Chondrocyte (in vitro differentiated cells): ENCODE results near the gene THRB. TPM values are rescaled to one million over a fixed set of nuclear protein-coding genes. Genes with fewer than 3 reads are reported as not detected.

Experiments used
- DNase-seq: peaks from one replicate; pipeline ENCODE4 v3.0.0; 2021; ENCODE audit warnings: mixed read lengths, low spot score
- H3K27ac Mint-ChIP-seq: one replicate; pipeline ENCODE4 v1.8.0; 2021; ENCODE audit warnings: mild to moderate bottlenecking, moderate library complexity, mixed read lengths; ENCODE audit not compliant: unreplicated experiment
- H3K27me3 Mint-ChIP-seq: 2 replicates; pipeline ENCODE4 v1.8.0; 2021; ENCODE audit warnings: low read depth, mixed read lengths
- H3K36me3 Mint-ChIP-seq: 2 replicates; pipeline ENCODE4 v1.8.0; 2021; ENCODE audit warnings: low read depth, mixed read lengths
- H3K4me1 Mint-ChIP-seq: 2 replicates; pipeline ENCODE4 v1.8.0; 2021; ENCODE audit warnings: low read depth, mild to moderate bottlenecking, mixed read lengths
- H3K4me3 Mint-ChIP-seq: one replicate; pipeline ENCODE4 v1.8.0; 2021; ENCODE audit warnings: mild to moderate bottlenecking, moderate library complexity, mixed read lengths; ENCODE audit not compliant: unreplicated experiment
- H3K9me3 Mint-ChIP-seq: 2 replicates; pipeline ENCODE4 v1.8.0; 2021; ENCODE audit warnings: low read depth, mixed read lengths
- total RNA-seq: library from RNA; stranded (reverse); gene quantifications from 3 replicates; pipeline ENCODE4 v1.2.1, GENCODE V29; 2021
- TF ChIP-seq, protein P1 (sequence below): fragments of 200-600 bp; sonication (generic); IDR thresholded peaks from 2 replicates; pipeline ENCODE4 v1.5.0; 2021; ENCODE audit warnings: antibody characterized with exemption, mild to moderate bottlenecking, moderate library complexity

Gene THRB
- total RNA-seq, 1 donor from 2014 or later, result 3.8 TPM

DNA sequence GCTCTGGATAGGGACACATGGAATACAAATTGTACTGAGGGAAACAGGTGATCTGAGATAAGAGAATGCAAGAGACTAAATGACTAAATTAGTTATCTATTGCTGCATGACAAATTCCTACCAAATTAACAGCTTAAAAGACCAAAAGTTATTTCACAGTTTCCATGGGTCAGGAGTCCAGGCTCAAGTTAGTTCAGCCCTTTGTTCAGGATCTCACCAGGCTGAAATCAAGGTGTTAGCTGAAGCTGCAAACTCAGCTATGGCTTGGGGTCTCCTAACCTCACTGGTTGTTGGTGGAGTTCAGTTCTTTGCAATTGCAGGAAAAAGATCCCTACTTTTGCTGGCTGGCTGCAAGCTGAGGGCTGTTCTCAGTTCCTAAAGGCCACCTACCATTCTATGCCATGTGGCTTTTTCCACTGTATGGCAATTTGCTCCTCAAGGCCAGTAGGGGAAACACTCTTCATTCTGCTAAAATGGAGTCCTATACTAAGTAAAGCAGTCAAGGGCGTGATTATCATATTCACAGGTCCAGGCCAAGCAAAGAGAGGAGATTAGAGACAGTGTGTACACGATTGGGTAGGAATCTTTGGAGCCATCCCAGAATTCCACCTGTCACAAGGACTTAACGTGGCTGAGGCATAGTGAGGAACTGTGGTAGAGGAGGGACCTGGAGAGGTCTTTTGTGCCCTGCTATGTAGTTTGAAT, 53.7 kb downstream of the THRB start:
- no peak for DNase-seq
- H3K27me3 Mint-ChIP-seq, result peaks cover 2% of the 10 kb centered on the region
- no peak overlapping the region for H3K4me3 Mint-ChIP-seq
- H3K36me3 Mint-ChIP-seq, result peaks cover 2% of the 10 kb centered on the region
- TF ChIP-seq, protein P1, sequence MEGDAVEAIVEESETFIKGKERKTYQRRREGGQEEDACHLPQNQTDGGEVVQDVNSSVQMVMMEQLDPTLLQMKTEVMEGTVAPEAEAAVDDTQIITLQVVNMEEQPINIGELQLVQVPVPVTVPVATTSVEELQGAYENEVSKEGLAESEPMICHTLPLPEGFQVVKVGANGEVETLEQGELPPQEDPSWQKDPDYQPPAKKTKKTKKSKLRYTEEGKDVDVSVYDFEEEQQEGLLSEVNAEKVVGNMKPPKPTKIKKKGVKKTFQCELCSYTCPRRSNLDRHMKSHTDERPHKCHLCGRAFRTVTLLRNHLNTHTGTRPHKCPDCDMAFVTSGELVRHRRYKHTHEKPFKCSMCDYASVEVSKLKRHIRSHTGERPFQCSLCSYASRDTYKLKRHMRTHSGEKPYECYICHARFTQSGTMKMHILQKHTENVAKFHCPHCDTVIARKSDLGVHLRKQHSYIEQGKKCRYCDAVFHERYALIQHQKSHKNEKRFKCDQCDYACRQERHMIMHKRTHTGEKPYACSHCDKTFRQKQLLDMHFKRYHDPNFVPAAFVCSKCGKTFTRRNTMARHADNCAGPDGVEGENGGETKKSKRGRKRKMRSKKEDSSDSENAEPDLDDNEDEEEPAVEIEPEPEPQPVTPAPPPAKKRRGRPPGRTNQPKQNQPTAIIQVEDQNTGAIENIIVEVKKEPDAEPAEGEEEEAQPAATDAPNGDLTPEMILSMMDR, result no peak
- no peak overlapping the region for H3K27ac Mint-ChIP-seq
- peaks cover 4% of the 10 kb centered on the region for H3K4me1 Mint-ChIP-seq
- no peaks in the 10 kb centered on the region for H3K9me3 Mint-ChIP-seq

DNA sequence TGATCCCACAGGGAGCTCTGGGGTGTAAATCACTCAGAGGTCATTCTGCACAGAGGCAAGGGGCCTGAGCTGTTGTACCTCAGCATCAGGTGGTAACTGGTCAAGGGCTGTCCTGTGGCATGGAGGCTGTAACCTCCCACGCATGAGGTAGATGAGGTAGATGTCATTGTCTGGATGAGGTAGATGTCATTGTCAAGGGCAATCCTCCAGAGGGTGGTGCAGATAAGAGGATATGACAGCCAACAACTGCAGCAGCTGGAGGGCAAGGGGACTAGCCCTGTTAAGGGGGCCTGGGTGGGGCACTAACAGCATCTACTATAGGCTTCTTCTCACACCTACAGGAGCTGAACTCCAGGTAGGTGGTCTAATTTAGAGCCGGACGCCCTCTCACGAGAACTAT, 55.6 kb downstream of the THRB start:
- Mint-ChIP-seq H3K9me3 (no peaks in the 10 kb centered on the region), H3K27ac (no peak overlapping the region), H3K4me1 (peaks cover 14% of the 10 kb centered on the region), H3K4me3 (no peak overlapping the region), H3K36me3 (peaks cover 2% of the 10 kb centered on the region), H3K27me3 (peaks cover 2% of the 10 kb centered on the region)
- DNase-seq, result no peak
- TF ChIP-seq, protein P1, result no peak

DNA sequence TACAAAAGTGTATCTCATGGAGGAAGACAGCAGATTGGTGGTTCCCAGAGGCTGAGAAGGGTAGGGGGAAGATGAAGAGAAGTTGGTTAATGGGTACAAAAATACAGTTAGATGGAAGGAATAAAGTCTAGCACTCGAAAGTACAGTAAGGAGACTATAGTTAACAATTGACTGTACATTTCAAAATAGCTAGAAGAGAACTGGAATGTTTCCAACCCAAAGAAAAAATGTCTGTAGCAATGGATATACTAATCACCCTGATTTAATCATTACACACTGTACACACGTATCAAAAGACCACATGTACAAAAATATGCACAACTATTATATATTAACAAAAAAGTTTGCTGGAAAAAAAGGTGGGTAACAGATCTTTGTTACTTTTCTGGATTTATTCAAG, 57.3 kb downstream of the THRB start:
- Mint-ChIP-seq H3K36me3 (peaks cover 2% of the 10 kb centered on the region), H3K27me3 (peaks cover 2% of the 10 kb centered on the region), H3K27ac (peak overlapping the region; percentile 1), H3K4me1 (peaks cover 21% of the 10 kb centered on the region), H3K4me3 (no peak overlapping the region), H3K9me3 (no peaks in the 10 kb centered on the region)
- TF ChIP-seq, protein P1, result no peak
- no peak for DNase-seq

DNA sequence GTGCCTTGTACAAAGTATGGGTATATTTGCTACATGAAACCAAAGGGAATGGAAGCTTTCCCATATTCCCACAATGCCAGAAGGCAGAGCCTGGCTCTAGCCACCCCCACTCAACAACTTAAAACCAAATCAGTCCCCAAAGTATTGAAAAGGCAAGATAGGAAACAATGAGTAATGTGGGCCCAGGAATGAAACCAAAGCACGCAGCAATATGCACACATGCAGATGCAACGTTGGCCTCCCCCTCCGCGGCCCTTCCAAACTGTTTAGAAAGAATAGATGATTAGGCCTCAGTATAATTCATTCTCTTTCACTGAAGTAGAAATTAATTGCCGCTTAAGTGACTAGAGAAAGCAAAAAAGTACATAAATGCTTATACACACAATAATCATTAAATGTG, 59.1 kb downstream of the THRB start:
- DNase-seq, result no peak
- peaks cover 2% of the 10 kb centered on the region for H3K36me3 Mint-ChIP-seq
- H3K4me3 Mint-ChIP-seq, result no peak overlapping the region
- no peak overlapping the region for H3K27ac Mint-ChIP-seq
- TF ChIP-seq, protein P1, result no peak
- H3K4me1 Mint-ChIP-seq, result peaks cover 21% of the 10 kb centered on the region
- H3K27me3 Mint-ChIP-seq, result peaks cover 2% of the 10 kb centered on the region
- no peaks in the 10 kb centered on the region for H3K9me3 Mint-ChIP-seq

DNA sequence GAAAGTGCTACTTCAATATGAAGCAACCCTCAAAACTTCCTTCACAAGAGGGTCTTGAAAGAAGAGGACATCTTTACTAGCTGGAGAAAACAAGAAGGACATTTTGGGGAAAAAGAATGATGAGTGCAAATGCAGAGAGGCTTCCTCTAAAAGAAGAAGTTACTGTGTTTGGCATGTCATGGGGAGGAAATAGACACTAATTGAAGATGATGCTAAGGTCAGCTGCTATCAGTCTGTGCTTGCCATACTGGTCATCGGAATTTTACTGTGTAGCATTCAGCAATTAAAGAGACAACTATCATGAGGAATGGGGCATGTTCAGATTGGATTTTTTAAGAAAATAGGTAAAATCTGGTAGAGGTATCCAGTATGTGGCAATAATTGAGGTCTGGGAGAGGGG, 60.0 kb downstream of the THRB start:
- H3K27me3 Mint-ChIP-seq, result peaks cover 2% of the 10 kb centered on the region
- DNase-seq, result no peak
- H3K4me1 Mint-ChIP-seq, result peaks cover 21% of the 10 kb centered on the region
- peaks cover 4% of the 10 kb centered on the region for H3K9me3 Mint-ChIP-seq
- H3K4me3 Mint-ChIP-seq, result no peak overlapping the region
- H3K27ac Mint-ChIP-seq, result no peak overlapping the region
- peaks cover 5% of the 10 kb centered on the region for H3K36me3 Mint-ChIP-seq
- TF ChIP-seq, protein P1, result no peak
